ENCODE measurements around the gene GPALPP1.

DNA sequence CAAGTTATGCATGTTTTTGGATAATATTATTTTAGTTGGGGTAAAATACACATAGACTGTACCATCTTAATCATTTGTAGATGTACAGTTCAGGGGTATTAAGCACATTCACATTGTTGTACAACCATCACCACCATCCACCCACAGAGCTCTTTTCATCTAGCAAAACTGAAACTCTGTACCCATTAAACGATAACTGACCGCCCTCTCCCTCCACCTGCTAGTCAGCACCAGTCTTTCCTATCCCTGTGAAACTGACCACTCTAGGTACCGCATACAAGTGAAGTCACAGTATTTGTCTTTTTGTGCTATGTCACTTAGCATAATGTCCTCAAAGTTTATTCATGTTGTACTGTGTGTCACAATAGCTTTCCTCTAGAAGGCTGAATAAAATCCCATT lies 70.7 kb downstream of the GPALPP1 start:
- TF ChIP-seq, protein P1, sequence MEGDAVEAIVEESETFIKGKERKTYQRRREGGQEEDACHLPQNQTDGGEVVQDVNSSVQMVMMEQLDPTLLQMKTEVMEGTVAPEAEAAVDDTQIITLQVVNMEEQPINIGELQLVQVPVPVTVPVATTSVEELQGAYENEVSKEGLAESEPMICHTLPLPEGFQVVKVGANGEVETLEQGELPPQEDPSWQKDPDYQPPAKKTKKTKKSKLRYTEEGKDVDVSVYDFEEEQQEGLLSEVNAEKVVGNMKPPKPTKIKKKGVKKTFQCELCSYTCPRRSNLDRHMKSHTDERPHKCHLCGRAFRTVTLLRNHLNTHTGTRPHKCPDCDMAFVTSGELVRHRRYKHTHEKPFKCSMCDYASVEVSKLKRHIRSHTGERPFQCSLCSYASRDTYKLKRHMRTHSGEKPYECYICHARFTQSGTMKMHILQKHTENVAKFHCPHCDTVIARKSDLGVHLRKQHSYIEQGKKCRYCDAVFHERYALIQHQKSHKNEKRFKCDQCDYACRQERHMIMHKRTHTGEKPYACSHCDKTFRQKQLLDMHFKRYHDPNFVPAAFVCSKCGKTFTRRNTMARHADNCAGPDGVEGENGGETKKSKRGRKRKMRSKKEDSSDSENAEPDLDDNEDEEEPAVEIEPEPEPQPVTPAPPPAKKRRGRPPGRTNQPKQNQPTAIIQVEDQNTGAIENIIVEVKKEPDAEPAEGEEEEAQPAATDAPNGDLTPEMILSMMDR (IDR thresholded peaks at IDR 0.05): no peak
- TF ChIP-seq EZH2phosphoT487 (IDR thresholded peaks at IDR 0.05): no peak
- TF ChIP-seq EZH2 (IDR thresholded peaks at IDR 0.05): no peak
